ENCODE data around the gene TFAP2D.

Gene TFAP2D

DNA sequence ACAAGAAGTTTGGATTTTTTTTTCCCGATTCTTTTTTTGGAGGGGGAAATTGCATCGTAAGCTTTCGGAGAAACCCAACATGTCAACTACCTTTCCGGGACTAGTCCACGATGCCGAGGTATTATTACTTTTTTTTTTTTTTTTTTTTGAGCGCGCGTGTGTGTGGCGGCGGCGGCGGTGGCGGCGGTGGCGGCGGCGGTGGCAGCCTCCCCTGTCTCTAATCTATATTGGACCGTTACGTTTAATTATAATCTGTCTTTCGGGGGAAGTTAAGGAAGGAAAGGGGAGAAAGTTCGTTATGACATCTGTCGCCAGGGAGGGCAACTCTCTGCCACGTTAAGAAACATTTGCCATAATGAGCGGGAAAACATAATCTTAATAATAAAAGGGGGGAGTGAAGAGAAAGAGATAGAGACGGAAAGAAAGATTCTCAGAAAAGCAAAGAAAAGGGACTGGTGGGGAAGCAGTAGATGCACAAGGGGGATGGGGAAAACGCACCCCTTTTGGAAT, 706 bp downstream of the TFAP2D start:
- Histone ChIP-seq H2AFZ (ENCODE audit: low read length) (no peak overlapping the region), H3K27ac (ENCODE audit: low read depth, low read length, poor library complexity, severe bottlenecking) (no peak overlapping the region), H4K20me1 (ENCODE audit: insufficient read depth, low read length) (no peaks in the 10 kb centered on the region), H3K36me3 (ENCODE audit: insufficient read depth, low read length) (no peaks in the 10 kb centered on the region), H3K9me3 (ENCODE audit: low read length) (no peaks in the 10 kb centered on the region), H3K4me2 (ENCODE audit: low read length) (no peak overlapping the region), H3K4me3 (ENCODE audit: low read depth, low read length, poor library complexity, severe bottlenecking) (no peak overlapping the region), H3K9ac (ENCODE audit: low read length) (no peak overlapping the region), H3F3A (ENCODE audit: insufficient read depth, low read length) (no peaks in the 10 kb centered on the region), H3K9me2 (ENCODE audit: low read depth, low read length) (no peaks in the 10 kb centered on the region), H3K79me2 (ENCODE audit: insufficient read depth, low read length) (no peaks in the 10 kb centered on the region), H3K4me1 (ENCODE audit: insufficient read depth, low read length, severe bottlenecking) (no peaks in the 10 kb centered on the region), H3K27me3 (ENCODE audit: insufficient read depth, low read length) (no peaks in the 10 kb centered on the region)
- TF ChIP-seq CTCF (IDR thresholded peaks at IDR 0.05; ENCODE audit: low read length): no peak
- no peak for TF ChIP-seq EZH2 (IDR thresholded peaks at IDR 0.05; ENCODE audit: borderline replicate concordance, low read length)

DNA sequence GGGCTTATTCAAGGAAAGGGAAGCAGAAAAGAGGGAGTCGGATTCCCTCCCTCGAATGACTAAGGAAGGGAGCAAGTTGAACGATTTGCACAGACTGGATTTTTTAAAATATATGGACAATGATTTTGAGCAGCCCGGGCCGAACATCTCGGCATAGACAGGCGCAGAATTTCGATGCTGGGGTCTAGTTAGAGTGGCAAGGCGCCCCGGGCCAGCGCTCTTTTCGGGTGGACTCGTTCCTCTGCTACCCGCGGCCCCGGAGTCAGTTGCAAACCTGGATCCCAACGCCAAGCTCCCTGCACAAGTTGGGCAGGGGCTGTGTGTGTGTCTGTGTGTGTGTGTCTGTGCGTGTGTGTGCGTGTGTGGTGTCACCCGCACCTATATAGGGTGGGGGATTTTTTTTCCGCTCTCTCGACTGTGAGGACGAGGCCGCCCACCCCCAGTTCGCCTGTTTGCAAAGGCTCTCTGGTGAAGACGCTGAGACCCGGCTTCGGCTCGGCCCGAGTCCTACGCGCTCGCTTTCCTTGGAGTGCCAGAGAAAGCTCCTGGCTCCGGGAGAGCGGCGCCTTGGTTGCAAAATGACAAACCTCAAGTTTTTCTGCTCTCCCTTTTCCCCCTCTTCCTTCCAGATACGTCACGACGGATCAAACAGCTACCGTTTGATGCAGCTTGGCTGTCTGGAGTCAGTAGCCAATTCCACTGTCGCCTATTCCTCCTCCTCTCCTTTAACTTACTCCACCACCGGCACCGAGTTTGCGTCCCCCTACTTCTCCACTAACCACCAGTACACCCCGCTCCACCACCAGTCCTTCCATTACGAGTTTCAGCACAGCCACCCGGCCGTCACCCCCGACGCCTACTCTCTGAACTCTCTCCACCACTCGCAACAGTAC, 1.4 kb downstream of the TFAP2D start:
- no peaks in the 10 kb centered on the region for H3K79me2 ChIP-seq (ENCODE audit: insufficient read depth, low read length)
- no peaks in the 10 kb centered on the region for H3F3A ChIP-seq (ENCODE audit: insufficient read depth, low read length)
- no peaks in the 10 kb centered on the region for H3K9me2 ChIP-seq (ENCODE audit: low read depth, low read length)
- H3K27me3 ChIP-seq (ENCODE audit: insufficient read depth, low read length): no peaks in the 10 kb centered on the region
- no peaks in the 10 kb centered on the region for H3K9me3 ChIP-seq (ENCODE audit: low read length)
- no peaks in the 10 kb centered on the region for H4K20me1 ChIP-seq (ENCODE audit: insufficient read depth, low read length)
- no peak overlapping the region for H3K4me2 ChIP-seq (ENCODE audit: low read length)
- H3K4me3 ChIP-seq (ENCODE audit: low read depth, low read length, poor library complexity, severe bottlenecking): no peak overlapping the region
- no peak overlapping the region for H3K9ac ChIP-seq (ENCODE audit: low read length)
- no peaks in the 10 kb centered on the region for H3K36me3 ChIP-seq (ENCODE audit: insufficient read depth, low read length)
- no peak overlapping the region for H3K27ac ChIP-seq (ENCODE audit: low read depth, low read length, poor library complexity, severe bottlenecking)
- no peak for TF ChIP-seq CTCF (IDR thresholded peaks at IDR 0.05; ENCODE audit: low read length)
- no peak for TF ChIP-seq EZH2 (IDR thresholded peaks at IDR 0.05; ENCODE audit: borderline replicate concordance, low read length)
- no peak overlapping the region for H2AFZ ChIP-seq (ENCODE audit: low read length)
- no peaks in the 10 kb centered on the region for H3K4me1 ChIP-seq (ENCODE audit: insufficient read depth, low read length, severe bottlenecking)

DNA sequence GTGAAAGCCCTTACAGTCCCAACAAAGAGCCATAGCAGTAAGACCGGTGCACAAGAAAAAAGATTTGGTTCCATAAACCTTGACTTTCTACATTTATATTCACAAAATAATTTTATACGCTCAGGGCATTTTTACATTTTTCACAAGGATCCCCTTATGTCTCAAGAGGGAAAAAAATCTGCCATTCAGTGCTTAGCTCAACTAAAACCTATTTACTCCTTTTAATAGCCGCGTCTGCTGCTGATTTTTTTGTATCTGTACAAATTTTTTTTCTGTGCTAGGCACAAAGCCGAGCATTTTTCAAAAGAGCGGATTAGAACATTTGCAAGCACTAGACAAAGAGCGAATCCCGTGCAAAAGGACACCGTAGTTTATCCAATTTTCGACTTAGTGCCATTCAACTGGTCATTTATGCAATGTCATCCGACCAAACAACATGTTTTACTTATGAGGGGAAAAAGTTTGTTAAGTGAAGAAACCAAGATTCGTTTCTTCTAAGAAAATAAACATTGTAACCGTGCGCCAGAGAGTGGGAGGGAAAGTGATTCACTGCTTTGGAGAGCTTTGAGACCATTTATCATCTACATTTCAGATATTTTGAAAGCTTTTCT, 3.7 kb downstream of the TFAP2D start:
- Histone ChIP-seq H3K27ac (ENCODE audit: low read depth, low read length, poor library complexity, severe bottlenecking) (no peak overlapping the region), H3K79me2 (ENCODE audit: insufficient read depth, low read length) (no peaks in the 10 kb centered on the region), H3K9ac (ENCODE audit: low read length) (no peak overlapping the region), H3K9me3 (ENCODE audit: low read length) (no peaks in the 10 kb centered on the region), H3K9me2 (ENCODE audit: low read depth, low read length) (no peaks in the 10 kb centered on the region), H2AFZ (ENCODE audit: low read length) (no peak overlapping the region), H3K4me2 (ENCODE audit: low read length) (no peak overlapping the region), H3K27me3 (ENCODE audit: insufficient read depth, low read length) (no peaks in the 10 kb centered on the region), H3K4me1 (ENCODE audit: insufficient read depth, low read length, severe bottlenecking) (no peaks in the 10 kb centered on the region), H3K4me3 (ENCODE audit: low read depth, low read length, poor library complexity, severe bottlenecking) (no peak overlapping the region), H4K20me1 (ENCODE audit: insufficient read depth, low read length) (no peaks in the 10 kb centered on the region), H3K36me3 (ENCODE audit: insufficient read depth, low read length) (no peaks in the 10 kb centered on the region), H3F3A (ENCODE audit: insufficient read depth, low read length) (no peaks in the 10 kb centered on the region)
- TF ChIP-seq CTCF (IDR thresholded peaks at IDR 0.05; ENCODE audit: low read length) (no peak), EZH2 (IDR thresholded peaks at IDR 0.05; ENCODE audit: borderline replicate concordance, low read length) (no peak)

Data from OCI-LY1 (cell line).